Keratinocyte (primary cell): Measurements from ENCODE around the gene ZCWPW1. TPM values are rescaled to one million over a fixed set of nuclear protein-coding genes. Genes with fewer than 3 reads are reported as not detected.

Source experiments
- DNase-seq: peaks from one replicate; pipeline ENCODE4 v3.0.0-alpha.2; 2011; ENCODE audit warnings: low read depth, missing footprints, low spot score
- FAIRE-seq: peaks from 2 replicates; lab custom pipeline; 2011; peaks lifted over from hg19 to GRCh38; lab: Jason Lieb, UNC
- H2AFZ ChIP-seq: 2 replicates; pipeline ENCODE4 v1.6.0; 2012; ENCODE audit warnings: low read length, control low read depth, inconsistent platforms; ENCODE audit not compliant: control insufficient read depth
- H3K27ac ChIP-seq: 2 replicates; pipeline ENCODE4 v1.5.1; 2011; ENCODE audit warnings: low read length; ENCODE audit not compliant: control insufficient read depth, insufficient read depth
- H3K27me3 ChIP-seq: 3 replicates; pipeline ENCODE4 v1.6.0; 2011; ENCODE audit warnings: low read length; ENCODE audit not compliant: control insufficient read depth, insufficient read depth; ENCODE audit errors: extremely low read depth
- H3K36me3 ChIP-seq, 2 experiments: 2 replicates in 1 of 2; 3 replicates in 1 of 2; pipeline ENCODE4 v1.5.1; 2011; ENCODE audit warnings: low read length in 2 of 2, mild to moderate bottlenecking in 1 of 2; ENCODE audit not compliant: control insufficient read depth in 2 of 2, insufficient read depth in 2 of 2; ENCODE audit errors: extremely low read depth in 1 of 2
- H3K4me1 ChIP-seq: 3 replicates; pipeline ENCODE4 v1.5.1; 2011; ENCODE audit warnings: low read length; ENCODE audit not compliant: control insufficient read depth, insufficient read depth; ENCODE audit errors: extremely low read depth
- H3K4me2 ChIP-seq: 3 replicates; pipeline ENCODE4 v1.6.0; 2011; ENCODE audit warnings: low read depth, low read length; ENCODE audit not compliant: control insufficient read depth, insufficient read depth; ENCODE audit errors: extremely low read depth
- H3K4me3 ChIP-seq, 3 experiments: fragments of 200-600 bp in 1 of 3; sonication (generic) in 1 of 3; 2 replicates in 2 of 3; 3 replicates in 1 of 3; pipeline ENCODE4 v1.5.1; 2011 to 2016; ENCODE audit warnings: low read length in 3 of 3, mild to moderate bottlenecking in 3 of 3, control low read depth in 2 of 3, inconsistent platforms in 1 of 3, low read depth in 1 of 3, mixed read lengths in 1 of 3, mixed run types in 1 of 3, moderate library complexity in 1 of 3; ENCODE audit not compliant: control insufficient read depth in 2 of 3, insufficient read depth in 2 of 3; ENCODE audit errors: extremely low read depth in 1 of 3
- H3K79me2 ChIP-seq: 2 replicates; pipeline ENCODE4 v1.6.0; 2012; ENCODE audit warnings: low read length; ENCODE audit not compliant: control insufficient read depth, insufficient read depth
- H3K9ac ChIP-seq: 3 replicates; pipeline ENCODE4 v1.6.0; 2011; ENCODE audit warnings: low read length; ENCODE audit not compliant: control insufficient read depth, insufficient read depth; ENCODE audit errors: extremely low read depth
- H3K9me1 ChIP-seq: 3 replicates; pipeline ENCODE4 v1.6.0; 2011; ENCODE audit warnings: low read length; ENCODE audit not compliant: control insufficient read depth, insufficient read depth; ENCODE audit errors: extremely low read depth
- H3K9me3 ChIP-seq: 2 replicates; pipeline ENCODE4 v1.5.1; 2012; ENCODE audit warnings: low read depth, low read length; ENCODE audit not compliant: control insufficient read depth
- H4K20me1 ChIP-seq: 3 replicates; pipeline ENCODE4 v1.6.0; 2011; ENCODE audit warnings: low read length; ENCODE audit not compliant: control insufficient read depth, insufficient read depth; ENCODE audit errors: extremely low read depth
- CTCF ChIP-seq, 3 experiments: IDR thresholded peaks in 1 of 3; conservative IDR thresholded peaks in 1 of 3; optimal IDR thresholded peaks in 1 of 3; 2 replicates in 2 of 3; 3 replicates in 1 of 3; pipeline versions ENCODE3 to v1.5.1; 2011; ENCODE audit warnings: low read length in 3 of 3, mild to moderate bottlenecking in 3 of 3, moderate library complexity in 2 of 3, control low read depth in 1 of 3, inconsistent platforms in 1 of 3; ENCODE audit not compliant: insufficient read depth in 2 of 3; ENCODE audit errors: extremely low read depth in 1 of 3
- EZH2 ChIP-seq: IDR thresholded peaks from one replicate; pipeline ENCODE4 v1.6.1; 2012; ENCODE audit warnings: inconsistent platforms, mild to moderate bottlenecking, low read length, moderate library complexity
- dilution Hi-C: fragments of 300-500 bp; cut with MboI; formaldehyde crosslinking; loops from one replicate; pipeline ENCODE4 v1.7.0; 2020; ENCODE audit warnings: low sequenced_read_pairs; ENCODE audit not compliant: extremely low pct_ligation_motif_present
- polyA plus RNA-seq, 5 experiments: library from polyadenylated mRNA; depleted of rRNA in 3 of 5; stranded (reverse) in 3 of 5; stranded (forward) in 1 of 5; unstranded in 1 of 5; fragments of >200 nt; gene quantifications; 1 replicate in 1 of 5; 2 replicates in 3 of 5; 3 replicates in 1 of 5; pipeline versions ENCODE4 v1.2.1 to v1.2.3, GENCODE V29; 2011 to 2012; ENCODE audit warnings: missing spikeins in 2 of 5, low read depth in 1 of 5, low replicate concordance in 1 of 5

ZCWPW1 gene
- polyA plus RNA-seq, 1 donor (not counting 4 experiments of a cell fraction or from before 2014, with no cell fraction given), result 1.4 TPM

GRCh38 chr7:100413889-100414288, 14.6 kb downstream of the ZCWPW1 start:
- Histone ChIP-seq H3K27me3 (peaks cover 2% of the 10 kb centered on the region), H3K4me2 (no peak overlapping the region), H3K4me1 (no peaks in the 10 kb centered on the region), H3K4me3 (no peak overlapping the region), H4K20me1 (no peaks in the 10 kb centered on the region), H3K9me1 (no peaks in the 10 kb centered on the region), H3K36me3 (no peaks in the 10 kb centered on the region), H3K79me2 (no peaks in the 10 kb centered on the region), H3K9me3 (no peaks in the 10 kb centered on the region), H2AFZ (no peak overlapping the region), H3K9ac (no peak overlapping the region), H3K27ac (no peak overlapping the region)
- TF ChIP-seq CTCF (optimal IDR thresholded peaks at IDR 0.05 in 1 of 3, IDR thresholded peaks at IDR 0.05 in 1 of 3, conservative IDR thresholded peaks at IDR 0.05 in 1 of 3; ENCODE audit: extremely low read depth in 1 of 3, insufficient read depth in 2 of 3, low read length in 3 of 3), result no peak
- dilution Hi-C loops, result no loop called here
- no peak for FAIRE-seq
- DNase-seq, result no peak

GRCh38 chr7:100413346-100413745, 15.2 kb downstream of the ZCWPW1 start:
- TF ChIP-seq EZH2, result no peak
- TF ChIP-seq CTCF (optimal IDR thresholded peaks at IDR 0.05 in 1 of 3, IDR thresholded peaks at IDR 0.05 in 1 of 3, conservative IDR thresholded peaks at IDR 0.05 in 1 of 3; ENCODE audit: extremely low read depth in 1 of 3, insufficient read depth in 2 of 3, low read length in 3 of 3), result no peak
- Histone ChIP-seq H3K27me3 (peaks cover 2% of the 10 kb centered on the region), H4K20me1 (no peaks in the 10 kb centered on the region), H3K9ac (no peak overlapping the region), H3K79me2 (no peaks in the 10 kb centered on the region), H3K4me3 (no peak overlapping the region), H2AFZ (no peak overlapping the region), H3K9me3 (no peaks in the 10 kb centered on the region), H3K4me1 (no peaks in the 10 kb centered on the region), H3K36me3 (no peaks in the 10 kb centered on the region), H3K9me1 (no peaks in the 10 kb centered on the region), H3K27ac (no peak overlapping the region), H3K4me2 (no peak overlapping the region)
- FAIRE-seq, result no peak
- no peak for DNase-seq
- dilution Hi-C loops, result no loop called here
